ENCODE results near the gene ARHGAP24.

The ARHGAP24 gene

DNA sequence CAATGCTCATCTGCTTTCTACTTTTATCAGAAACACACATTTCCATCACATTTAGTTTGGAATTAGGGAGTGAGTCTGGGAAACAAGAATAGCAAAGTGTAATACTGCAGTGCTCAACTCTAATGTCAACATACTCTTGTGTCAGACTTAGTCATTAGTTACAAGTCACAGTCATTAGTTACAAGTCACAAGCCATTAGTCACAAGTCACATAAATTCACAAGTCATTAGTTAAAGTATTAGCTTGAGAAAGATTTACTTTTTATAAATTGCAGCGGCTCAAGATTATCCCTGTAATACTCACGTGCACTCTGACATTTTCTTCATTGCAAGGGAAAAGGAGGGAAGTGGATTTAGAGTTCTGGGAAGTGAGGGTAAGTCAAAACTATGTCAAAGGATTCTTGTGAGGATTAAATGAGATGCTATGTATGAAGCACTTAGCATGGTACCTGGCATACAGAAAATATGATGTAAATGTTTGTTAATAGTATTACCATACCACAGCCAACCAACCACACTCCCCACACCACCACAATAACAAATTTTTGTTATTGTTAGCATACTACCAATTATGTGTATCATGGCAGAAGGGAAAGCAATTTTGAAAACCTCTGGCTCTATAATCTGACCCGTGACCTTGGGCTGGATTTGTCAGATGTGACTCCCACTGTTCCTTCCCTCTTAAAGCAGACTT, 116.6 kb downstream of the ARHGAP24 start:
- DNase-seq = no peak

DNA sequence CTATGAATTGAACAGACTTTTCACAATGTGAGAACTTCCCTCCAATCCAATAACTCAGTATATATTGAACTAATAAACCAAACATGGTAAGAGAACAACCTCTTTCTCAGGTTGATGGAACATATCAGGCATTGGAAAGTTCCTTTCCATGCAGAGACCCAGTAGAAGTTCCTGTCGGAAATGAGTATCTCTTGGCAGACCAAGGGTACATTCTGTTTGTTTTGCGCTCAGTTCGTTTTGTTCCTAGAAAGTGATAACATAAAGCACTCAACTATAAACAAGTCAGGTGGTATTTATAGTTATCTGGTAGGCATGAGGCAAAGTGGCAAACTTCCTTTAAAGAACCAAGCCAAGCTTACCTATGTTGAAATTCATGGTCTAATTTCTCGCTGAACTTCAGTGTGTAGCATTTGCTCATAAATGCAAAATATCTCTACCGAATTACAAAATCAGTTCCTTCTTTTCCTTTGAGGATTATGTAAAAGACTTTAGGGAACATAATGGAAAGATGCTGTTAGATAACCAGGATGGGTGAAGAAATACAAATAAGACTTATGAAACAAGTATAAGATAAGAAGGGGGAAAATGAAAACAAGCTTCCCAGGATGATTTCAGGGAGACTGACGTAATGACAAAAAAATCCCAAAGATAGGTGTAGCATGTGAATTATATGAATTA, 120.3 kb downstream of the ARHGAP24 start:
- no peak for DNase-seq

DNA sequence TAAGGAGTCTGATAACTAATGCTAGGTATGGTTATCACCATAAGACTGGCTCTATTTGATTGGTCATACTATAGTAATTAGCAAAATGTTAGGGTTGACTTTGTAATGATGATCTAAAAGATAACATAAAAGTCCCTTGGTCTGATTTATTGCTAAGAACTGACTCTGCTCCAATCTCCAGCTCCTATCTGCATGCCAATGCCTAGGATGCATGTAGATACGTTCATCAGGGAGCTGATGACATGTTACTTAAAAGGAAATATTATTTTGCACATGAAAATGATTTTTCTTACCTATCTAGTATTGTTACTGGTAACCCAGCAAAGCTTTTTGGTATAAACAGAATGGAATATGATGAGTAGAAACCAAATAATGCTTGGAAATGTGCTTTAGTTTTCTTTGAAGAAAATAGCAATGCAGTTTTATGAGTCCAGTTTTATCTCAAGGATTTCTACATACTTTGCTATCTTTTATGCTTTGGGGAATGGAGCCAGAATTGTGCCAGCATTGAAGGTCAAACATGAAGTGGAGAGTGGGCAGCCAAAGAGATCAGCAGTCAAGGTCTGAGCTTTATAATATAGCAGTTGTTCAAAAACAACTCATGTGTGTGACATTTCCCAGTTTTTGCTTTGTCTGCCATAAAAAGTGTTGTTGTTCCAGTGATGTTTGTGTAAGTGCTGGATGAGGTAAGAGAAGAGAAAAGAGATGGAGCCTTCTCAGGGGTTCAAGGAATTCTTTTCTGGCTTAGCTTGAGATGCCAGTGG, 121.0 kb downstream of the ARHGAP24 start:
- no peak for DNase-seq

- DNase-seq = no peak
Measured at GRCh38 chr4:85598936-85599335, 124.0 kb downstream of the ARHGAP24 start.

DNA sequence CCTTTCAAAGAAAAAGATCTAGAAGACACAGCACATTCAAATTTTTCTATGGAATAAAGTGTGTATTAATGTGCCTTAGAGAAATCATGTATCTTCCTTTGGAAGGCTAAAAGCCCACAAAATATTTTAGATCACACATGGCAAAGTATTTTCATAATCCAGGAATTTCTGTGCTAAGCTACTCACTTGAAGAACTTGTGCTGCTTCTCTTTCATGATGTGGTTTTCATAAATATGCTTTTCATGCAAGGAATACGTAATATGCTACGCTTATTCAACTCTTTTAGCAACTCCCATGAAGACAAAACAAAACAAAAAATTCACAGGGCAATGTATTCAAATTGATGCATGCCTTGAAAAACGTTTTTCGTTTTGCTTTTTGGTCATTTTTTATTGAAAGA, 125.6 kb downstream of the ARHGAP24 start:
- no peak for DNase-seq

- no peak for DNase-seq
Measured at GRCh38 chr4:85603437-85604336, 128.7 kb downstream of the ARHGAP24 start.

DNA sequence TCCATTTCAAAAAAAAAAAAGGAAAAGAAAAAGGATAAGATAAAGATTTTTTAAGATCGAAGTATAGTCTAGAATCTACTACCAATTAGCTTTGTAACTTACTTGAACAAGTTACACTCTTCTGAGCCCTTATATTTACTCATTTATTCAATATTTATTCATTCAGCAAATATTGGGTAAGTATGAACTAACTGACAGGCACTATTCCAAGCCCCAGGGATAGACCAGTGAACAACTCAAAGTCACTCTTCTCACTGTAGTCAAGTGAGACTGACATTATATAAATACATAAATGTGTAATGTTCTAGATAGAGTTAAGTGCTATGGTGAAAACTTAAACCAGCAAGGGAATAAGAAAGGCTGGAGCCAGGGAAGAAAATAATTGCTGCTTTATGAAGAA, 131.6 kb downstream of the ARHGAP24 start:
- DNase-seq = no peak

GRCh38 chr4:85607624-85608023, 132.7 kb downstream of the ARHGAP24 start:
- DNase-seq = no peak

DNA sequence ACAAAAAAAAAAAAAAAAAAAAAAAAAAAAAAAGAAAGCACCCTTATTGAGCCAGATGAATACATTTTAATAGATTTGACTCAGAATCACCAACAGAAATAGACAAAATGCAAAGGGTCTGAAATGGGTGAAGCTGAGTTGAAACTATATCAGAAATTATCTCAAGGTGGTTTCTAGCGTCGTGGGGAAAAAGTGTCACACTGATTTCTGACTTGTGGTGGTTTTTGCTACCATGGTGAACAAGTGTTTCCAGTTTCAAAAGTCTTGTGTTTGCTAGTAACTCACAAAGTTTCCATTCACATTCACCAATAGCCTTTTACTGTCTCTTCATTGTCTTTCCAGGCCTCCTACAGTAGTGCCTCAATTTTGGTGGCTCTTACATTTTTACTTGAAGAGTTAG, 135.5 kb downstream of the ARHGAP24 start:
- no peak for DNase-seq

GRCh38 chr4:85611661-85612060, 136.7 kb downstream of the ARHGAP24 start:
- no peak for DNase-seq

DNA sequence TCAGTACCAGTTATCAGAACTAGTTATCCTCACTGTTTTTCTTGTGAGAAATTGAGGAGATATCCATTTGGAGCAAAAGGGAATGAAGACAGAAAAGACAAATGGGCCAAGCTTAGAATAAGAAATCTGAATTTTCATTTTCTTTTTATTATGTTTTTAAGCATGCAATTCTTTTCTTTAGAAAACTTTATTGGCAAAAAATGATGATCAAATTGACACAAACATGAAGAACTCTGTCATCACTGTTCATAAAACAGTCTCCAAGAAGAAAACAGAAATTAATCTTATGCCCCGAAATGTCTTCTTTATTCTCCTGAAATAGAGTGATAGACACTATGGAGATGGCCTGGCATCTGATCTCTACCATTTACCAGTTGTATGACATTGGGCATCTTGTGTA, 139.0 kb downstream of the ARHGAP24 start:
- DNase-seq = no peak

DNA sequence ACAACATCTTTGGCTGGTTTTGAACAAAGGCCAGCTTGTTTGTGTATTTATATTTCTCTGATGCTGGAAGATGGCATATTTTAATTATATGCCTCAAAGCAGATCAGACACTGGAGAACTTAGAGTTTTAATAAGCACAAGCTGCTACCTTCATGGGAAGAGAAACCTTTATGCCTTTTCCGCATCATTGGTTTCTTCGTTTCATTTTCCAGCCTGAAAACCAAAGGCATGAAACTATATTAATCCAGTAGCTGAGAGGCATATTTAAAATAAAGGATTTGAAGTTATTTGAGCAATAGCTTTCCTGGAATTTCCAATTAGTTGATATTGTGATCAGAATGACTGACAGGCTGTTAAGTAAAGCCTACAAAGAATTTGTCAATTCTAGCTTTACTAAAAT, 141.0 kb downstream of the ARHGAP24 start:
- DNase-seq = no peak

DNA sequence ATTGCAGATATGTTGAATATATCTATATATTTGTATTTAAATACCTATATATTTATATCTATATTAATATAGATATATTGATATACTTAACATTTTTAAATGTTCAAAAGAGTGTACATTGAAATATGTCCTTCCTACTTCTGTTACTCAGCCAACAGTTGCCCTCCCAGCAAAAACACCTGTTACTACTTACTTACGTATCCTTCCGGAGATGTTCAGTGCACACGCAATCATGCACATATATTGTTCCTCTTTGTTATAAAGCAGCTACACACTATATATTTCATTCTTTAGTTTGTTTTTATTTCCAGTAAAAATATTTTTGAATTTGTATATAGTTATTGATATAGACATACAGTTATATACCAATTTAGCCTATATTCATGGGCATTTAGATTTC, 142.3 kb downstream of the ARHGAP24 start:
- no peak for DNase-seq

DNA sequence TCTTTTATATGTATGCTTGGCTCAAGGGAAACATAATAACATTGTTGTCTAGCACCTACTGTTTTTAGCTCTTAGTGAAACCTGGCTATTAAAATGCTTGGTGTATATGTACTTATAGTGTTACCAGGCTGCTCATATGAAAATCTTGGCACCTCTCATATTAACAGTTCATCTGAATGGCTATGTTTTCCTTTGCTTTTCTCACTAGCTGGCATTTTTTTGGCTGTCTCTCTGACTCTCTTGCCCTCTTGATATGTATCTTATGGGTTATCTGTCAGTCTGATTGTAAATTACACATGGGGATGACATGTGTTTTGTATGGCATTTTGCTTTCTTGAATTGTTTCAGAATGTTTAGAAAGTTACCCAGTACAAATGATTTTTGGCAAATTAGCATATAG, 158.0 kb downstream of the ARHGAP24 start:
- no peak for DNase-seq

- no peak for DNase-seq
Measured at GRCh38 chr4:85637778-85638177, 162.8 kb downstream of the ARHGAP24 start.

- no peak for DNase-seq
Measured at GRCh38 chr4:85639946-85640345, 165.0 kb downstream of the ARHGAP24 start.

DNA sequence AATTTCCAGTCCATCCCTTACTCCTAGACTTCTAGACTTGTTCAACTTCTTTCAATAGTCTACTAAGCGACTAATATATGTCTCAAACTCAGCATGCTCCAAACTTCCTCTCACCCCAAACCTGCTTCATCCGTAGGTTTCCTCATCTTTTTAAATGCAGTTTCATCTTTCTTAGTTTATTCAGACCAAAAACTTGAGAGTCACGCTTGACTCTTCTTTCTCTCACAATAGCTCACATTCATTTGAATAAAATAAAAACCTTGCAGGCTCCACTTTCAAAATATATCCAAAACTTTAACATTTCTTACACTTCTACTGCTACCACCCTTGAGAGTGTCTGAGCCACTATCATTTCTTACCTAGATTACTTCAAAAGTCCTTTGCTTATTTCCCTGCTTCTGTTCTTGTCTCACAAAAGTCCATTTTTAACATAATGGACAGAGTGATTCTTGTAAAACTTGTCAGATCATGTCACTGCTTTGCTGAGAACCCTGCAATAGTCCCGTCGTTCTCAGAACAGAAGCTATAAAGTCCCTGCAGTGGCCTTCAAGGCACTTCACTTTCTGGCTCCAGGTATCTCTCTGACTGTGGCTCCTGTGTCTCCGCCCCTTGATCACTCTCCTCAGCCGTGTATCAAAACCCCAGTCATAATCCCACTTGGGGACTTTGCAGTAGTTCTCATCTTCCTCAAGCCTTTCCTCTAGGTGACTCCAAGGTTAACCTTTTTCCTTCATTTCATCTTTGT, 167.6 kb downstream of the ARHGAP24 start:
- no peak for DNase-seq

GRCh38 chr4:85644061-85644460, 169.1 kb downstream of the ARHGAP24 start:
- no peak for DNase-seq

DNA sequence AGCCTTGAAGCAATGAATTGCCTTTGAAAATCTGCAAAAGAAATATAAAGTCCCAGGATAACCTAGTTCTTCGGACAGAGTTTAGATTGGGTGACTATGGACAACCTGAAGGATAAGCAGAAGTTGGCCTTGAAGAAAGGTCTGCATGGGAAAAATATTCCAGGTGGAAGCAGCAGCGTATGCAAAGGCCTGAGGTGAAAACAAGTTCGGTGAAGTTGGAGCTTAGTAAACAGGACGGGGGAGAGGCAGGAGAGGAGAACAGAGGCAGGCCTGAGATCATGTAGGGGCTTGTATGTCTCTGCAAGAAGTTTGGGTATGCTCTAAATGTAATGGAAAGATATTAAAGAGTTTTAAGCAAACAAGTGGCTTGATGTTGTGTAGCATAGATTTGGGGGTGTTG, 176.0 kb downstream of the ARHGAP24 start:
- DNase-seq = no peak

- DNase-seq = no peak
Measured at GRCh38 chr4:85656759-85657505, 182.0 kb downstream of the ARHGAP24 start.

- no peak for DNase-seq
Measured at GRCh38 chr4:85658766-85659439, 184.0 kb downstream of the ARHGAP24 start.
